ENCODE results near the gene PLXDC2.

The PLXDC2 gene

GRCh38 chr10:19941206-19941880 lies 125.1 kb downstream of the PLXDC2 start:
- DNase-seq (ENCODE audit: low read depth) = no peak
- TF ChIP-seq CTCF (IDR thresholded peaks at IDR 0.05; ENCODE audit: insufficient read depth, low read depth, low read length, missing control alignments) = no peak
- H3K4me3 ChIP-seq (ENCODE audit: low read length) = no peak overlapping the region

- H3K4me3 ChIP-seq (ENCODE audit: low read length) = no peak overlapping the region
- DNase-seq (ENCODE audit: low read depth) = no peak
Observed at GRCh38 chr10:19944911-19945663, 128.9 kb downstream of the PLXDC2 start.

GRCh38 chr10:19946245-19946644 lies 130.0 kb downstream of the PLXDC2 start:
- H3K4me3 ChIP-seq (ENCODE audit: low read length) = no peak overlapping the region
- TF ChIP-seq CTCF (IDR thresholded peaks at IDR 0.05; ENCODE audit: insufficient read depth, low read depth, low read length, missing control alignments) = no peak
- DNase-seq (ENCODE audit: low read depth) = no peak

More at GRCh38 chr10:19944911-19945663, 128.9 kb downstream of the PLXDC2 start:
- TF ChIP-seq CTCF (IDR thresholded peaks at IDR 0.05; ENCODE audit: insufficient read depth, low read depth, low read length, missing control alignments) = no peak

- no peak for DNase-seq (ENCODE audit: low read depth)
- no peak overlapping the region for H3K4me3 ChIP-seq (ENCODE audit: low read length)
- TF ChIP-seq CTCF (IDR thresholded peaks at IDR 0.05; ENCODE audit: insufficient read depth, low read depth, low read length, missing control alignments) = no peak
Observed at GRCh38 chr10:19946791-19947190, 130.6 kb downstream of the PLXDC2 start.

- no peak overlapping the region for H3K4me3 ChIP-seq (ENCODE audit: low read length)
- no peak for TF ChIP-seq CTCF (IDR thresholded peaks at IDR 0.05; ENCODE audit: insufficient read depth, low read depth, low read length, missing control alignments)
- DNase-seq (ENCODE audit: low read depth) = no peak
Observed at GRCh38 chr10:19947215-19947614, 131.0 kb downstream of the PLXDC2 start.

GRCh38 chr10:19947656-19948055 lies 131.4 kb downstream of the PLXDC2 start:
- DNase-seq (ENCODE audit: low read depth) = no peak
- no peak for TF ChIP-seq CTCF (IDR thresholded peaks at IDR 0.05; ENCODE audit: insufficient read depth, low read depth, low read length, missing control alignments)
- H3K4me3 ChIP-seq (ENCODE audit: low read length) = no peak overlapping the region

Data from epithelial cell of esophagus (primary cell).